HCT116 (cell line): ENCODE results near the gene IGSF23. TPM values are rescaled to one million over a fixed set of nuclear protein-coding genes. Genes with fewer than 3 reads are reported as not detected.
A peak's percentile ranks its signal among the peaks of the same experiment; 100 is the strongest.

Experiments
- ATAC-seq: fragments of 200-7000 bp; cut with Tn5 transposase; 2 replicates; pipeline ENCODE4 v1.9.1; 2020; ENCODE audit warnings: mild to moderate bottlenecking, moderate library complexity
- BruUV-seq: library from RNA; stranded (reverse); fragments of 400-500 nt; replicated peaks from 2 replicates; lab custom pipeline; 2021; lab: Mats Ljungman, UMichigan
- CTCF ChIA-PET: fragments of 300-600 bp; sonication (Branson Sonifier 250); formaldehyde crosslinking; loops from one replicate; lab custom pipeline; 2021; ENCODE audit warnings: antibody characterized with exemption; lab: Charles Lee
- POLR2A ChIA-PET: fragments of 300-600, 350-600 bp; sonication (Branson Sonifier 250); formaldehyde crosslinking; loops from one replicate; lab custom pipeline; 2021; ENCODE audit warnings: antibody characterized with exemption; lab: Charles Lee
- RAD21 ChIA-PET, 2 experiments: fragments of 300-600 bp; sonication (Branson Sonifier 250); formaldehyde crosslinking; loops; one replicate each; lab custom pipeline; 2023; ENCODE audit warnings: low total read pairs in 2 of 2; ENCODE audit not compliant: uncharacterized antibody in 2 of 2, unreplicated experiment in 2 of 2, low non-redundant PET in 1 of 2; lab: Charles Lee
- DNase-seq: peaks from one replicate; pipeline ENCODE4 v3.0.0-alpha.2; 2010; ENCODE audit warnings: low read depth, low spot score
- H2AFZ ChIP-seq: fragments of 200-600 bp; shearing (Covaris generic), sonication (generic); 2 replicates; pipeline ENCODE4 v1.6.1; 2017; ENCODE audit warnings: low read depth, mixed run types, mixed read lengths, antibody characterized with exemption, low read length; ENCODE audit not compliant: poor library complexity, severe bottlenecking
- H3K27ac ChIP-seq: 2 replicates; pipeline ENCODE4 v1.5.1; 2012; ENCODE audit warnings: low read depth, low read length
- H3K27me3 ChIP-seq: fragments of 200-600 bp; sonication (generic); 2 replicates; pipeline ENCODE4 v1.6.1; 2016; ENCODE audit warnings: mixed run types, low read length, mixed read lengths; ENCODE audit not compliant: insufficient read depth
- H3K36me3 ChIP-seq, 2 experiments: fragments of 200-500 bp in 1 of 2; fragments of 200-600 bp in 1 of 2; sonication (Bioruptor generic) in 1 of 2; sonication (generic) in 1 of 2; 2 replicates each; pipeline versions ENCODE4 v1.5.1 to v1.6.1; 2014 to 2016; ENCODE audit warnings: low read length in 2 of 2, inconsistent platforms in 1 of 2, mixed read lengths in 1 of 2, mixed run types in 1 of 2; ENCODE audit not compliant: insufficient read depth in 2 of 2, control insufficient read depth in 1 of 2
- H3K4me1 ChIP-seq, 2 experiments: fragments of 200-600 bp in 1 of 2; sonication (generic) in 1 of 2; 2 replicates each; pipeline versions ENCODE4 v1.5.1 to v1.6.1; 2012 to 2017; ENCODE audit warnings: low read length in 2 of 2, inconsistent platforms in 1 of 2, mild to moderate bottlenecking in 1 of 2, mixed read lengths in 1 of 2, mixed run types in 1 of 2, moderate library complexity in 1 of 2; ENCODE audit not compliant: insufficient read depth in 2 of 2, control insufficient read depth in 1 of 2
- H3K4me2 ChIP-seq: fragments of 200-600 bp; sonication (generic); 2 replicates; pipeline ENCODE4 v1.6.1; 2017; ENCODE audit warnings: mixed run types, low read length, mixed read lengths
- H3K4me3 ChIP-seq, 2 experiments: fragments of 200-600 bp in 1 of 2; sonication (generic) in 1 of 2; replicated peaks in 1 of 2; 2 replicates each; pipeline ENCODE4 v1.5.1; 2011 to 2016; ENCODE audit warnings: low read length in 2 of 2, control low read depth in 1 of 2, low read depth in 1 of 2, mild to moderate bottlenecking in 1 of 2, mixed read lengths in 1 of 2, mixed run types in 1 of 2
- H3K79me2 ChIP-seq: fragments of 200-600 bp; sonication (generic); 2 replicates; pipeline ENCODE4 v1.6.1; 2017; ENCODE audit warnings: mild to moderate bottlenecking, mixed run types, low read length, moderate library complexity, mixed read lengths; ENCODE audit not compliant: insufficient read depth
- H3K9ac ChIP-seq: fragments of 200-600 bp; sonication (generic); 2 replicates; pipeline ENCODE4 v1.6.1; 2016; ENCODE audit warnings: low read length, mixed read lengths
- H3K9me2 ChIP-seq: fragments of 200-600 bp; sonication (generic), shearing (Covaris generic); 2 replicates; pipeline ENCODE4 v1.6.1; 2017; ENCODE audit warnings: mixed run types, mild to moderate bottlenecking, moderate library complexity; ENCODE audit not compliant: insufficient read depth
- H3K9me3 ChIP-seq, 2 experiments: fragments of 200-500 bp in 1 of 2; fragments of 200-600 bp in 1 of 2; sonication (Bioruptor generic) in 1 of 2; sonication (generic) in 1 of 2; 2 replicates each; pipeline ENCODE4 v1.6.1; 2014 to 2017; ENCODE audit warnings: low read length in 2 of 2, mixed read lengths in 2 of 2, inconsistent platforms in 1 of 2, low read depth in 1 of 2, mild to moderate bottlenecking in 1 of 2, mixed run types in 1 of 2, moderate library complexity in 1 of 2; ENCODE audit not compliant: control insufficient read depth in 1 of 2, insufficient read depth in 1 of 2
- H4K20me1 ChIP-seq: fragments of 200-600 bp; sonication (generic), shearing (Covaris generic); 2 replicates; pipeline ENCODE4 v1.6.1; 2017; ENCODE audit warnings: mixed run types, mild to moderate bottlenecking, moderate library complexity; ENCODE audit not compliant: insufficient read depth
- EGR1 ChIP-seq: IDR thresholded peaks from 2 replicates; pipeline ENCODE4 v1.6.1; 2012; ENCODE audit warnings: low read depth
- EZH2phosphoT487 ChIP-seq: fragments of 200-600 bp; IDR thresholded peaks from 2 replicates; pipeline ENCODE4 v1.6.1; 2018; ENCODE audit warnings: antibody characterized with exemption, borderline replicate concordance
- FOSL1 ChIP-seq: IDR thresholded peaks from 2 replicates; pipeline ENCODE4 v1.6.1; 2012; ENCODE audit warnings: low read depth
- JUND ChIP-seq: IDR thresholded peaks from 2 replicates; pipeline ENCODE4 v1.6.1; 2012
- MAX ChIP-seq: IDR thresholded peaks from 2 replicates; pipeline ENCODE4 v1.6.1; 2012
- POLR2AphosphoS5 ChIP-seq: IDR thresholded peaks from 2 replicates; pipeline ENCODE4 v1.6.1; 2011; ENCODE audit warnings: mild to moderate bottlenecking, low read depth, low read length, moderate library complexity
- SP1 ChIP-seq: IDR thresholded peaks from 2 replicates; pipeline ENCODE4 v1.6.1; 2012; ENCODE audit warnings: low read depth
- SRF ChIP-seq: IDR thresholded peaks from 2 replicates; pipeline ENCODE4 v1.6.1; 2012; ENCODE audit warnings: low read depth
- intact Hi-C: fragments of 100-400 bp; cut with micrococcal nuclease; formaldehyde crosslinking; loops from 2 replicates; pipeline ENCODE4 v1.10.0; 2022
- total RNA-seq: library from RNA; stranded (reverse); gene quantifications from one replicate; pipeline ENCODE4 v1.2.1, GENCODE V29; 2021; ENCODE audit not compliant: unreplicated experiment
- TF ChIP-seq, protein P1 (sequence below): IDR thresholded peaks from 2 replicates; pipeline ENCODE4 v1.6.1; 2012

The IGSF23 gene
- total RNA-seq, 1 experiment from 2014 or later, result not detected

- no peak for DNase-seq
- CTCF ChIA-PET, result interaction anchor here (1.3 to 2.1 kb wide), 2 partner anchors 9 to 74 kb away, joined by 4 to 7 read pairs; no protein-coding TSS in a partner anchor
- BruUV-seq, result TSS peak; percentile 68
- peak overlapping the region; percentile 96 for H3K4me2 ChIP-seq
- TF ChIP-seq EZH2phosphoT487, result no peak
- TF ChIP-seq SRF, result peak; percentile 61; the same call in 1 of the 2 replicates
- no peak for TF ChIP-seq FOSL1
- TF ChIP-seq JUND, result no peak
- no peak for TF ChIP-seq EGR1
- TF ChIP-seq, protein P1, sequence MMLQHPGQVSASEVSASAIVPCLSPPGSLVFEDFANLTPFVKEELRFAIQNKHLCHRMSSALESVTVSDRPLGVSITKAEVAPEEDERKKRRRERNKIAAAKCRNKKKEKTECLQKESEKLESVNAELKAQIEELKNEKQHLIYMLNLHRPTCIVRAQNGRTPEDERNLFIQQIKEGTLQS, result no peak
- TF ChIP-seq POLR2AphosphoS5, result peak; percentile 39; the same call in 1 of the 2 replicates
- TF ChIP-seq MAX, result peak; percentile 62; the same call in 1 of the 2 replicates
- no peak for TF ChIP-seq SP1
- TF ChIP-seq, all 23 proteins: peak for 3
- peaks cover 12 to 28% of the 10 kb centered on the region in 2 experiments; a peak in 3 of 4 replicates for H3K36me3 ChIP-seq
- RAD21 ChIA-PET, result interaction anchor here in 1 of 2 experiments (1.2 kb wide), 1 partner anchor 13 kb away, joined by 3 read pairs; no protein-coding TSS in a partner anchor
- H3K9ac ChIP-seq, result peak overlapping the region; percentile 86
- no peaks in the 10 kb centered on the region for H3K9me2 ChIP-seq
- H3K79me2 ChIP-seq, result peaks cover 51% of the 10 kb centered on the region
- H3K4me3 ChIP-seq, result peak overlapping the region; percentile 82 to 91
- peaks cover 4 to 7% of the 10 kb centered on the region in 2 experiments; a peak in 3 of 4 replicates for H3K4me1 ChIP-seq
- no peaks in the 10 kb centered on the region for H3K27me3 ChIP-seq
- intact Hi-C loops, result loop anchor here (5.0 kb wide), 1 partner anchor 57 kb away; no protein-coding TSS in a partner anchor
- H3K27ac ChIP-seq, result peak overlapping the region; percentile 98
- POLR2A ChIA-PET, result interaction anchor here (0.6 to 2.5 kb wide), 10 partner anchors 7 to 879 kb away, joined by 3 to 16 read pairs (median 3); no protein-coding TSS in a partner anchor
- H2AFZ ChIP-seq, result no peak overlapping the region
- ATAC-seq, result peak; percentile 68
- no peaks in the 10 kb centered on the region for H3K9me3 ChIP-seq
- peaks cover 5% of the 10 kb centered on the region; the same call in 1 of the 2 replicates for H4K20me1 ChIP-seq
Observed at GRCh38 chr19:44644402-44645016, 31.1 kb downstream of the IGSF23 start.
